HepG2 (cell line): ENCODE measurements around the gene AHSG. TPM values are rescaled to one million over a fixed set of nuclear protein-coding genes. Genes with fewer than 3 reads are reported as not detected.

Source experiments
- ATAC-seq: fragments of 200-7000 bp; cut with Tn5 transposase; 3 replicates; pipeline ENCODE4 v1.9.1; 2020; ENCODE audit warnings: mild to moderate bottlenecking, moderate library complexity
- BruUV-seq: library from RNA; stranded (reverse); fragments of 400-500 nt; replicated peaks from 2 replicates; lab custom pipeline; 2021; lab: Mats Ljungman, UMichigan
- CTCF ChIA-PET: fragments of 300-600 bp; formaldehyde crosslinking; extraction: SDS; loops from one replicate; lab custom pipeline; 2021; ENCODE audit warnings: low total read pairs, inconsistent platforms, low intra/inter-chr PET ratio; lab: Yijun Ruan, JAX
- POLR2A ChIA-PET: fragments of 350-600 bp; sonication (Branson Sonifier 250); formaldehyde crosslinking; loops from one replicate; lab custom pipeline; 2020; ENCODE audit warnings: antibody characterized with exemption, inconsistent platforms; lab: Yijun Ruan, JAX
- DNase-seq: peaks from one replicate; pipeline ENCODE4 v3.0.0-alpha.2; 2015; ENCODE audit warnings: low spot score
- FAIRE-seq: peaks from 3 replicates; lab custom pipeline; 2011; peaks lifted over from hg19 to GRCh38; lab: Jason Lieb, UNC
- H2AFZ ChIP-seq: one replicate; pipeline ENCODE4 v1.6.1; 2011; ENCODE audit warnings: low read length, inconsistent platforms
- H3K27ac ChIP-seq: fragments of 300-600 bp; 3 replicates; pipeline ENCODE4 v1.8.0; 2011; ENCODE audit warnings: mixed run types, mild to moderate bottlenecking, mixed read lengths, low read length, inconsistent platforms; ENCODE audit not compliant: insufficient read depth; ENCODE audit errors: extremely low read length
- H3K27me3 ChIP-seq, 2 experiments: fragments of 200-600 bp in 1 of 2; 2 replicates in 1 of 2; 3 replicates in 1 of 2; pipeline versions ENCODE4 v1.6.0 to v1.8.0; 2011; ENCODE audit warnings: low read length in 2 of 2, mild to moderate bottlenecking in 2 of 2, moderate library complexity in 2 of 2, inconsistent platforms in 1 of 2; ENCODE audit not compliant: insufficient read depth in 2 of 2, control insufficient read depth in 1 of 2
- H3K36me3 ChIP-seq, 2 experiments: fragments of 200-600 bp in 1 of 2; replicated peaks in 1 of 2; 2 replicates in 1 of 2; 3 replicates in 1 of 2; pipeline versions ENCODE4 v1.5.1 to v1.8.0; 2011; ENCODE audit warnings: low read length in 2 of 2, inconsistent platforms in 1 of 2; ENCODE audit not compliant: insufficient read depth in 2 of 2, control insufficient read depth in 1 of 2
- H3K4me1 ChIP-seq: 2 replicates; pipeline ENCODE4 v1.5.1; 2012; ENCODE audit warnings: low read length, inconsistent platforms; ENCODE audit not compliant: insufficient read depth
- H3K4me2 ChIP-seq: 2 replicates; pipeline ENCODE4 v1.6.0; 2011; ENCODE audit warnings: low read depth, low read length, inconsistent platforms
- H3K4me3 ChIP-seq, 3 experiments: fragments of 200-600 bp in 1 of 3; sonication (generic), shearing (Covaris generic) in 1 of 3; replicated peaks in 1 of 3; 2 replicates each; pipeline ENCODE4 v1.5.1; 2011 to 2016; ENCODE audit warnings: low read length in 3 of 3, inconsistent platforms in 2 of 3, low read depth in 2 of 3, mild to moderate bottlenecking in 2 of 3, control low read depth in 1 of 3, mixed read lengths in 1 of 3; ENCODE audit not compliant: insufficient read depth in 1 of 3
- H3K79me2 ChIP-seq: one replicate; pipeline ENCODE4 v1.6.1; 2011; ENCODE audit warnings: low read length, inconsistent platforms; ENCODE audit not compliant: insufficient read depth
- H3K9ac ChIP-seq: 2 replicates; pipeline ENCODE4 v1.6.0; 2011; ENCODE audit warnings: mild to moderate bottlenecking, low read depth, low read length, inconsistent platforms; ENCODE audit not compliant: insufficient read depth
- H3K9me3 ChIP-seq: 2 replicates; pipeline ENCODE4 v1.5.1; 2012; ENCODE audit warnings: mild to moderate bottlenecking, low read length
- H4K20me1 ChIP-seq: 2 replicates; pipeline ENCODE4 v1.6.0; 2011; ENCODE audit warnings: inconsistent platforms, mild to moderate bottlenecking, low read length, moderate library complexity; ENCODE audit not compliant: insufficient read depth
- ELF4 ChIP-seq: sonication (generic); formaldehyde crosslinking; IDR thresholded peaks from 2 replicates; pipeline ENCODE4 v1.5.0; 2020; ENCODE audit warnings: missing genetic modification reagents, mild to moderate bottlenecking, moderate library complexity, borderline replicate concordance
- SAFB2 ChIP-seq: sonication (generic); formaldehyde crosslinking; IDR thresholded peaks from 2 replicates; pipeline ENCODE4 v1.5.1; 2020; ENCODE audit warnings: missing genetic modification reagents, low read depth, mild to moderate bottlenecking, borderline replicate concordance
- TGIF2 ChIP-seq: IDR thresholded peaks from 2 replicates; pipeline ENCODE4 v1.6.1; 2016; ENCODE audit warnings: control low read depth, missing compliant biosample characterization
- ZNF296 ChIP-seq: sonication (generic); formaldehyde crosslinking; conservative IDR thresholded peaks from 2 replicates; pipeline ENCODE4 v1.5.0; 2020; ENCODE audit warnings: mild to moderate bottlenecking, missing genetic modification reagents
- ZNF354B ChIP-seq: sonication (generic); formaldehyde crosslinking; IDR thresholded peaks from 2 replicates; pipeline ENCODE4 v1.8.0; 2022; ENCODE audit warnings: mild to moderate bottlenecking, missing genetic modification reagents
- ZNF747 ChIP-seq: sonication (generic); formaldehyde crosslinking; IDR thresholded peaks from 2 replicates; pipeline ENCODE4 v1.8.1; 2023; ENCODE audit warnings: missing genetic modification reagents, mild to moderate bottlenecking, borderline replicate concordance
- ZNF841 ChIP-seq: sonication (generic); formaldehyde crosslinking; IDR thresholded peaks from 2 replicates; pipeline ENCODE4 v1.8.1; 2023; ENCODE audit warnings: missing genetic modification reagents, borderline replicate concordance
- ZNF891 ChIP-seq: sonication (generic); formaldehyde crosslinking; IDR thresholded peaks from 2 replicates; pipeline ENCODE4 v1.5.0; 2020; ENCODE audit warnings: mild to moderate bottlenecking, missing genetic modification reagents
- whole genome bisulfite sequencing: methylation state at CpG from one replicate; pipeline ENCODE4 v1.1.6; 2017; ENCODE audit warnings: low lambda C conversion rate; 5-methylcytosine and 5-hydroxymethylcytosine counted together
- in situ Hi-C: cut with HindIII; loops from 2 replicates; pipeline ENCODE4 v1.10.0; 2017; ENCODE audit warnings: low pct_unique_long_range_greater_than_20kb; ENCODE audit not compliant: extremely low pct_ligation_motif_present
- intact Hi-C: fragments of 100-400 bp; cut with micrococcal nuclease; formaldehyde crosslinking; loops from one replicate; pipeline ENCODE4 v1.10.0; 2022; ENCODE audit not compliant: unreplicated experiment
- polyA plus RNA-seq, 8 experiments: library from polyadenylated mRNA; depleted of rRNA in 3 of 8; stranded (reverse) in 7 of 8; unstranded in 1 of 8; fragments of >200 nt; fragmentation: Illumina TruSeq in 4 of 8; extraction: Trizol in 4 of 8; gene quantifications; 2 replicates each; pipeline versions ENCODE4 v1.2.1 to v1.2.3, GENCODE V29; 2011 to 2016; ENCODE audit warnings: low read depth in 4 of 8, missing spikeins in 1 of 8, mixed read lengths in 1 of 8; ENCODE audit not compliant: insufficient read depth in 1 of 8
- total RNA-seq, 5 experiments: library from RNA; depleted of rRNA; stranded (reverse); fragments of >200 nt; fragmentation: Illumina TruSeq; extraction: Trizol; gene quantifications; 2 replicates each; pipeline ENCODE4 v1.2.3, GENCODE V29; 2016; ENCODE audit warnings: low read depth in 1 of 5
- TF ChIP-seq, protein P1 (sequence below): sonication (generic); formaldehyde crosslinking; IDR thresholded peaks from 2 replicates; pipeline ENCODE4 v1.4.0; 2020; ENCODE audit warnings: missing genetic modification reagents; ENCODE audit errors: not compliant biosample characterization
- TF ChIP-seq, protein P2 (sequence below): sonication (generic); formaldehyde crosslinking; IDR thresholded peaks from 2 replicates; pipeline ENCODE4 v1.5.1; 2020; ENCODE audit warnings: mild to moderate bottlenecking, moderate library complexity, missing genetic modification reagents
- TF ChIP-seq, protein P3 (sequence below): sonication (generic); formaldehyde crosslinking; IDR thresholded peaks from 2 replicates; pipeline ENCODE4 v1.5.0; 2020; ENCODE audit warnings: mild to moderate bottlenecking, missing genetic modification reagents

AHSG gene
- total and polyA plus RNA-seq, 2 of the 13 experiments (the other 11 are each of a cell fraction or from before 2014, with no cell fraction given) = 2,043 to 19,152 TPM

DNA sequence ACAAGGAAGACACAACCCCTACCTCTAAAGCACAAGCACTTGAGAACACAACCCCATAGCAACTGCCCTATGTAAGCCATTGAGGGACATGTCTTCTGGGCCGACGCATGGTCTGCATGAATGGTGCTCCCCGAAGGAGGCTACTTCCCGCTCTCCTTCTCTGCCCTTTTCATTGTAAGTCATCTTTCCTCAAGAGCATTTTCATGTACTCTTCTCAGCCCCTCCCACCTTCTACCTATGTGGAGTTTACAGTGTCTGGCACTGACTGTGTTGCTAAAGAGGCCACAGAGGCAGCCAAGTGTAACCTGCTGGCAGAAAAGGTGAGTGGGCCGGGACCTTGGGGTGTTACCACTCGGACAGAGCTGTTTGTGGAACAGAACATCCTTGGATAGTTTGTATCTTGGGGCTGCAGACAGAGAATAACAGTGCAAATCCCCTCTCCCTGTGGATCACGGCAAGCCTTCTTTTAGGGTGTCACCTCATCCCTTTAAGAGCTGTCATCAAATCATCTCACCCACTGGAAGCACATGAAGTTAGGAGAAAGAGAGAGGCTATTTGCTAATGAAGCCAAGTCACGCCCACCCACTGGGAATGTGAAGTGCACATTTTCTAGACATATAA is 5.6 kb downstream of the AHSG start (continued):
- TF ChIP-seq ZNF841 (peak; percentile 77), ELF4 (CRISPR knock-in tag) (0 out of 2 replicates have a peak, but pooled peaks have one; percentile 3)
- TF ChIP-seq, protein P1, sequence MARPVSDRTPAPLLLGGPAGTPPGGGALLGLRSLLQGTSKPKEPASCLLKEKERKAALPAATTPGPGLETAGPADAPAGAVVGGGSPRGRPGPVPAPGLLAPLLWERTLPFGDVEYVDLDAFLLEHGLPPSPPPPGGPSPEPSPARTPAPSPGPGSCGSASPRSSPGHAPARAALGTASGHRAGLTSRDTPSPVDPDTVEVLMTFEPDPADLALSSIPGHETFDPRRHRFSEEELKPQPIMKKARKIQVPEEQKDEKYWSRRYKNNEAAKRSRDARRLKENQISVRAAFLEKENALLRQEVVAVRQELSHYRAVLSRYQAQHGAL (CRISPR knock-in tag) = peak; percentile 15
- TF ChIP-seq, protein P2, sequence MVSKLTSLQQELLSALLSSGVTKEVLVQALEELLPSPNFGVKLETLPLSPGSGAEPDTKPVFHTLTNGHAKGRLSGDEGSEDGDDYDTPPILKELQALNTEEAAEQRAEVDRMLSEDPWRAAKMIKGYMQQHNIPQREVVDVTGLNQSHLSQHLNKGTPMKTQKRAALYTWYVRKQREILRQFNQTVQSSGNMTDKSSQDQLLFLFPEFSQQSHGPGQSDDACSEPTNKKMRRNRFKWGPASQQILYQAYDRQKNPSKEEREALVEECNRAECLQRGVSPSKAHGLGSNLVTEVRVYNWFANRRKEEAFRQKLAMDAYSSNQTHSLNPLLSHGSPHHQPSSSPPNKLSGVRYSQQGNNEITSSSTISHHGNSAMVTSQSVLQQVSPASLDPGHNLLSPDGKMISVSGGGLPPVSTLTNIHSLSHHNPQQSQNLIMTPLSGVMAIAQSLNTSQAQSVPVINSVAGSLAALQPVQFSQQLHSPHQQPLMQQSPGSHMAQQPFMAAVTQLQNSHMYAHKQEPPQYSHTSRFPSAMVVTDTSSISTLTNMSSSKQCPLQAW (CRISPR knock-in tag) = peak; percentile 79

DNA sequence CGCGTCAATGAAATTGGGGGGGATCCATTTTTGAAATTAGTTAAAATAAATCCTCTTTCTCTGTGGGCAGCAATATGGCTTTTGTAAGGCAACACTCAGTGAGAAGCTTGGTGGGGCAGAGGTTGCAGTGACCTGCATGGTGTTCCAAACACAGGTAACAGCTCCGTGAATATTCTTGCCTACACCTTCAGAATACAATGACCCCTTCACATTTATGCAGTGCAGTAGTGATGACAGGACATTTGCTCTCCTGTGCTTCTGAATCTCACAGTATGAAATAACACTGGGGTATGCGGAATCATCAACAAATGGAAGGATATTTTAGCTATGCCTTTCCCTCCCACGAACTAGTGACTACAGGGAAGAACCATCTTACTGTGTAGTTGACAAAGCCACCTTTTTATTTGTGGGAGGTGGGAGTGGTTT is 6.9 kb downstream of the AHSG start:
- H4K20me1 ChIP-seq = peaks cover 66% of the 10 kb centered on the region
- H3K27ac ChIP-seq = peak overlapping the region; percentile 34
- no peak overlapping the region for H3K9ac ChIP-seq
- ChIA-PET CTCF (no interaction called here), POLR2A (interaction anchor here (0.8 to 27.1 kb wide), 5 partner anchors 15 to 123 kb away, joined by 3 to 854 read pairs (median 4); partner anchors contain the start of gene TBCCD1)
- intact Hi-C loops (no loop called here), in situ Hi-C loops (loop anchor here (10.0 kb wide), 1 partner anchor 135 kb away; no protein-coding TSS in a partner anchor)
- H3K4me1 ChIP-seq = peaks cover 29% of the 10 kb centered on the region
- no TSS peak for BruUV-seq
- H3K27me3 ChIP-seq = no peaks in the 10 kb centered on the region
- no peaks in the 10 kb centered on the region for H3K79me2 ChIP-seq
- no peak overlapping the region for H3K4me2 ChIP-seq
- 96% methylated on average over 5 of the region's 5 CpGs for WGBS
- no peaks in the 10 kb centered on the region for H3K9me3 ChIP-seq
- H3K4me3 ChIP-seq = no peak overlapping the region
- no peak for FAIRE-seq
- no peak overlapping the region for H2AFZ ChIP-seq
- H3K36me3 ChIP-seq = peaks cover 15 to 37% of the 10 kb centered on the region in 2 experiments
- DNase-seq = no peak
- ATAC-seq = no peak
- no peak for TF ChIP-seq ZNF354B (CRISPR knock-in tag)
- peak; percentile 29 for TF ChIP-seq ZNF747 (CRISPR knock-in tag)
- no peak for TF ChIP-seq ZNF296 (CRISPR knock-in tag)
- no peak; the same call in 1 of the 2 replicates for TF ChIP-seq TGIF2
- TF ChIP-seq SAFB2 = no peak
- no peak for TF ChIP-seq ZNF891 (CRISPR knock-in tag)
- TF ChIP-seq, protein P3, sequence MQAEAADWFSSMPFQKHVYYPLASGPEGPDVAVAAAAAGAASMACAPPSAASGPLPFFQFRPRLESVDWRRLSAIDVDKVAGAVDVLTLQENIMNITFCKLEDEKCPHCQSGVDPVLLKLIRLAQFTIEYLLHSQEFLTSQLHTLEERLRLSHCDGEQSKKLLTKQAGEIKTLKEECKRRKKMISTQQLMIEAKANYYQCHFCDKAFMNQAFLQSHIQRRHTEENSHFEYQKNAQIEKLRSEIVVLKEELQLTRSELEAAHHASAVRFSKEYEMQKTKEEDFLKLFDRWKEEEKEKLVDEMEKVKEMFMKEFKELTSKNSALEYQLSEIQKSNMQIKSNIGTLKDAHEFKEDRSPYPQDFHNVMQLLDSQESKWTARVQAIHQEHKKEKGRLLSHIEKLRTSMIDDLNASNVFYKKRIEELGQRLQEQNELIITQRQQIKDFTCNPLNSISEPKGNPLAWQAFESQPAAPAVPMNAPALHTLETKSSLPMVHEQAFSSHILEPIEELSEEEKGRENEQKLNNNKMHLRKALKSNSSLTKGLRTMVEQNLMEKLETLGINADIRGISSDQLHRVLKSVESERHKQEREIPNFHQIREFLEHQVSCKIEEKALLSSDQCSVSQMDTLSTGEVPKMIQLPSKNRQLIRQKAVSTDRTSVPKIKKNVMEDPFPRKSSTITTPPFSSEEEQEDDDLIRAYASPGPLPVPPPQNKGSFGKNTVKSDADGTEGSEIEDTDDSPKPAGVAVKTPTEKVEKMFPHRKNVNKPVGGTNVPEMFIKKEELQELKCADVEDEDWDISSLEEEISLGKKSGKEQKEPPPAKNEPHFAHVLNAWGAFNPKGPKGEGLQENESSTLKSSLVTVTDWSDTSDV = no peak
